ENCODE measurements around the gene NLRC5. TPM values are rescaled to one million over a fixed set of nuclear protein-coding genes. Genes with fewer than 3 reads are reported as not detected.
"Not testable (repeated sequence)": the region's sequence is repeated elsewhere in the genome, so short reads cannot be mapped to it uniquely, and the experiment has no call there.

Gene NLRC5
- total RNA-seq, 1 donor from 2014 or later: 1.7 TPM

GRCh38 chr16:57061084-57061905 lies 71.9 kb downstream of the NLRC5 start:
- H3K9me3 Mint-ChIP-seq: no peaks in the 10 kb centered on the region
- no peak overlapping the region for H3K27ac Mint-ChIP-seq
- H3K36me3 Mint-ChIP-seq: no peaks in the 10 kb centered on the region

GRCh38 chr16:57062329-57062728 lies 73.0 kb downstream of the NLRC5 start:
- Mint-ChIP-seq H3K27me3 (peaks cover 8% of the 10 kb centered on the region), H3K36me3 (no peaks in the 10 kb centered on the region), H3K4me3 (no peak overlapping the region), H3K4me1 (ENCODE audit: unreplicated experiment) (peaks cover 4% of the 10 kb centered on the region), H3K27ac (no peak overlapping the region), H3K9me3 (no peaks in the 10 kb centered on the region)
- no peak for TF ChIP-seq CTCF (conservative IDR thresholded peaks at IDR 0.05)
- DNase-seq (ENCODE audit: extremely low spot score, unreplicated experiment): no peak

More at GRCh38 chr16:57061084-57061905, 71.9 kb downstream of the NLRC5 start:
- TF ChIP-seq CTCF (conservative IDR thresholded peaks at IDR 0.05): no peak
- Mint-ChIP-seq H3K27me3 (peaks cover 8% of the 10 kb centered on the region), H3K4me3 (no peak overlapping the region), H3K4me1 (ENCODE audit: unreplicated experiment) (peaks cover 4% of the 10 kb centered on the region)
- DNase-seq (ENCODE audit: extremely low spot score, unreplicated experiment): no peak

- H3K9me3 Mint-ChIP-seq; H3K36me3 Mint-ChIP-seq; H3K27me3 Mint-ChIP-seq; H3K4me3 Mint-ChIP-seq; DNase-seq (ENCODE audit: extremely low spot score, unreplicated experiment); H3K27ac Mint-ChIP-seq; H3K4me1 Mint-ChIP-seq (ENCODE audit: unreplicated experiment): not testable (repeated sequence)
Observed at GRCh38 chr16:57063189-57063588, 73.8 kb downstream of the NLRC5 start.

GRCh38 chr16:57064995-57065394 lies 75.6 kb downstream of the NLRC5 start:
- Mint-ChIP-seq H3K27me3 (peaks cover 5% of the 10 kb centered on the region), H3K27ac (no peak overlapping the region), H3K9me3 (no peaks in the 10 kb centered on the region), H3K36me3 (no peaks in the 10 kb centered on the region), H3K4me3 (no peak overlapping the region), H3K4me1 (ENCODE audit: unreplicated experiment) (peaks cover 4% of the 10 kb centered on the region)
- TF ChIP-seq CTCF (conservative IDR thresholded peaks at IDR 0.05): no peak
- no peak for DNase-seq (ENCODE audit: extremely low spot score, unreplicated experiment)

GRCh38 chr16:57066625-57067024 lies 77.3 kb downstream of the NLRC5 start:
- Mint-ChIP-seq H3K9me3 (no peaks in the 10 kb centered on the region), H3K27me3 (peaks cover 5% of the 10 kb centered on the region), H3K4me3 (no peak overlapping the region), H3K4me1 (ENCODE audit: unreplicated experiment) (peaks cover 4% of the 10 kb centered on the region), H3K36me3 (no peaks in the 10 kb centered on the region), H3K27ac (no peak overlapping the region)
- DNase-seq (ENCODE audit: extremely low spot score, unreplicated experiment): no peak
- TF ChIP-seq CTCF (conservative IDR thresholded peaks at IDR 0.05): no peak

GRCh38 chr16:57067347-57067746 lies 78.0 kb downstream of the NLRC5 start:
- no peaks in the 10 kb centered on the region for H3K9me3 Mint-ChIP-seq
- H3K4me1 Mint-ChIP-seq (ENCODE audit: unreplicated experiment): peaks cover 5% of the 10 kb centered on the region
- no peak for TF ChIP-seq CTCF (conservative IDR thresholded peaks at IDR 0.05)
- no peaks in the 10 kb centered on the region for H3K36me3 Mint-ChIP-seq
- peaks cover 9% of the 10 kb centered on the region for H3K27me3 Mint-ChIP-seq
- no peak overlapping the region for H3K4me3 Mint-ChIP-seq
- DNase-seq (ENCODE audit: extremely low spot score, unreplicated experiment): no peak
- no peak overlapping the region for H3K27ac Mint-ChIP-seq
